Activated naive CD4-positive, alpha-beta T cell treated with anti-CD3 and anti-CD28 coated beads for 36 hours (primary cell): ENCODE results near the gene ZNF771. TPM values are rescaled to one million over a fixed set of nuclear protein-coding genes. Genes with fewer than 3 reads are reported as not detected.
"Not testable (repeated sequence)": the region's sequence is repeated elsewhere in the genome, so short reads cannot be mapped to it uniquely, and the experiment has no call there.

Experiments
- CTCF ChIA-PET: fragments of 350-600 bp; sonication (Branson Sonifier 250); formaldehyde crosslinking; loops from one replicate; lab custom pipeline; 2021; ENCODE audit warnings: antibody characterized with exemption; lab: Charles Lee
- DNase-seq: peaks from one replicate; pipeline ENCODE4 v3.0.0-alpha.2; 2020
- H3K27ac Mint-ChIP-seq: one replicate; pipeline ENCODE4 v1.8.0; 2021; ENCODE audit warnings: mild to moderate bottlenecking, mixed read lengths
- H3K27me3 Mint-ChIP-seq: one replicate; pipeline ENCODE4 v1.8.0; 2021; ENCODE audit warnings: low read depth, mixed read lengths
- H3K36me3 Mint-ChIP-seq: one replicate; pipeline ENCODE4 v1.8.0; 2021; ENCODE audit warnings: low read depth, mixed read lengths
- H3K4me1 Mint-ChIP-seq: one replicate; pipeline ENCODE4 v1.8.0; 2021; ENCODE audit warnings: low read depth, mixed read lengths
- H3K4me3 Mint-ChIP-seq: one replicate; pipeline ENCODE4 v1.8.0; 2021; ENCODE audit warnings: mild to moderate bottlenecking, moderate library complexity, mixed read lengths
- H3K9me3 Mint-ChIP-seq: one replicate; pipeline ENCODE4 v1.8.0; 2021; ENCODE audit warnings: mixed read lengths
- intact Hi-C: fragments of 100-400 bp; cut with micrococcal nuclease; formaldehyde crosslinking; loops from one replicate; pipeline ENCODE4 v1.15.1; 2023
- total RNA-seq, 2 experiments: library from RNA; stranded (reverse); gene quantifications; one replicate each; pipeline ENCODE4 v1.2.3, GENCODE V29; 2021

Gene ZNF771
- total RNA-seq, 2 experiments from 2014 or later: 3.4 to 4.7 TPM

DNA sequence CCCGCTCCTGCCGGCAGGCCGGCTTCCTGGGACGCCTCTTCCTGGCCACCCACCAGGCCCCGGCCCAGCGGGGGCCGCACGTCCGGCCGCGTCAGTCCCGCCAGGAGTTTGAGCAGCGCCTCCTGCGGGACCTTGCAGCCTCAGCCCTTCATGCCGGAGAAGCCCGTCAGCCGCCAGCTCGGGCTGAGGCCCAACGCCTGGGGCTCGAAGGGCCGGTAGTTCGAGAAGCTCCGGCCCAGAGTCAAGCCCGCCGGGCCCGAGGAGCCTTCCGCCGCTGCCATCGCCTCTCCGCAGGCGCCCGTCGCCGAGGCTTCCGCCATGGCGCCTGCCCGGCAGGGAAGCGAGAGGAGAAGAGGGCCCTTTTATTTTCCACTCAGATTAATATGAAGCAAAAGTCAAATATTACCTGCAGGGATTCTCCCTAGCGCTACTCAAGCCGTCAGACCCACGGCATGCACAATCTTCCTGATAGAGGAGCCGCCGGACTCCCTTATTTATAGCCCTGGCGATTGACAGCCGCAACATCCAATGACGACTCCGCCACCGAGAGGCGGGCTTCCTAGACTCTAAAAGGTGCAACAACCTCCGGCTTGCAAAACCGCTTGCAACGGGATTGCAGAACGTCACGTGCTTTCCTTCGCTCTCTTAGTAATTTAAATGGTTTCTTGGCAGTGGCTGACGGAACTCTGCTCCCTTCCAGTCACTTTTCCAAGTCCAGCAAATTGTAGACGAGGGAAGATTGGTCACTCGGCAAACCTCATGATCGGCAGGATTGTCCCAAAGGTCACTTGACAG, 38.2 kb downstream of the ZNF771 start, which contains the start of gene SEPHS2:
TSS of gene SEPHS2 (minus strand) at position 467 of the 795 bp plus-strand sequence. CDS start at position 320, 147 bp downstream.
- Mint-ChIP-seq H3K36me3 (peaks cover 31% of the 10 kb centered on the region), H3K27ac (peak within 1 kb of the TSS; percentile 93), H3K4me3 (peak within 1 kb of the TSS; percentile 87), H3K4me1 (peaks cover 39% of the 10 kb centered on the region), H3K9me3 (peaks cover 12% of the 10 kb centered on the region), H3K27me3 (no peaks in the 10 kb centered on the region)
- DNase-seq: peak; percentile 100
- intact Hi-C loops: loop anchor here (1.0 kb wide), 6 partner anchors 15 to 380 kb away; partner anchors contain the start of genes ALDOA and DCTPP1
- CTCF ChIA-PET: interaction anchor here (0.7 to 1.6 kb wide), 5 partner anchors 11 to 182 kb away, joined by 3 to 4 read pairs (median 3); no protein-coding TSS in a partner anchor

DNA sequence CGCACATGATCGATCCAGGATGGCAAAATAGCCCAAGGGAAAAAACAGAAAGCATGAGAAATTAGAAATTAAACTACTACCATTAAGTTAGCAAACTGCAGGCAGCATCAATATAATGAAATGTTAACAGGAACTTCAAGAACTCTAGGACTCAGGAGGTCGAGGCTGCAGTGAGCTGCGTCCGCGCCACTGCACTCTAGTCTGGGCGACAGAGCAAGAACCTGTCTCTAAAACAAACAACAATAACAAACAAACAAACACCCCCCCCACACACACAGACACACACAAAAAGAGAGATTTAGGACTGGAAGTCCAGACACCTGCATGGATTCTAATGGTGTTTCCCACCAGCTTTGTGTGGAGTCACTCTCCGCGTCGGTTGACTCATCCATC, 38.8 kb downstream of the ZNF771 start:
- Mint-ChIP-seq H3K36me3 (peaks cover 31% of the 10 kb centered on the region), H3K9me3 (peaks cover 12% of the 10 kb centered on the region), H3K27me3 (no peaks in the 10 kb centered on the region), H3K27ac (peak overlapping the region; percentile 93), H3K4me1 (peaks cover 43% of the 10 kb centered on the region), H3K4me3 (peak overlapping the region; percentile 87)
- CTCF ChIA-PET: interaction anchor here (0.7 to 1.4 kb wide), 4 partner anchors 30 to 181 kb away, joined by 3 to 4 read pairs (median 3); no protein-coding TSS in a partner anchor
- intact Hi-C loops: no loop called here
- no peak for DNase-seq

DNA sequence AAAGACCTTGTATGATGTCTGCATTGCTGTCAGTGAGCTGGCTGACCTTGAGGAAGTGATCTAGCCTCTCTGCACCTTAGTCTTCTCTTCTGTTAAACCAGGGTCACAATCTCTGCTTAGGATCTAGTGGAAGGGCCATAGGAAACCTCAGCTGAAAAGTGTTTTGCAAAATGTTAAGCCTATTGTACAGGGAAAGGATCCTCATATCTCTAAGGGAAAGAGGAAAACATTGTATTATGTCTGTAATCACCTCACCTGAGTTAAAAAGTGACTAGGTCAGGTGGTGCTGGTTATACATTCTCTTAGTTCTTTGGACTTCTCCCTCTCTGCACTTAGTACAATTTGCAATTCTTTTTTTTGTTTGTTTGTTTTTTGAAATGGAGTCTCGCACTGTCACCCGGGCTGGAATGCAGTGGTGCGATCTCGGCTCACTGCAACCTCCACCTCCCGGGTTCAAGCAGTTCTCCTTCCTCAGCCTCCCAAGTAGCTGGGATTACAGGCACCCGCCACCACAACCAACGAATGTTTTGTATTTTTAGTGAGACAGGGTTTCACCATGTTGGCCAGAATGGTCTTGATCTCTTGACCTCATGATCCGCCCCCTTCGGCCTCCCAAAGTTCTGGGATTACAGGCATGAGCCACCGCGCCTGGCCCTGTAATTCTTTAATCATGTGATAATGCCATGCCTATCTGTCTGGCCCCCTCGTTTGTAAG, 40.3 kb downstream of the ZNF771 start:
- Mint-ChIP-seq H3K9me3 (peaks cover 12% of the 10 kb centered on the region), H3K27ac (no peak overlapping the region), H3K27me3 (no peaks in the 10 kb centered on the region), H3K4me3 (no peak overlapping the region), H3K36me3 (peaks cover 28% of the 10 kb centered on the region), H3K4me1 (peaks cover 49% of the 10 kb centered on the region)
- no peak for DNase-seq
- intact Hi-C loops: no loop called here
- CTCF ChIA-PET: interaction anchor here (0.6 to 5.3 kb wide), 9 partner anchors 18 to 246 kb away, joined by 3 to 51 read pairs (median 6); partner anchors contain the start of genes DCTPP1, ITGAL and ZNF747

DNA sequence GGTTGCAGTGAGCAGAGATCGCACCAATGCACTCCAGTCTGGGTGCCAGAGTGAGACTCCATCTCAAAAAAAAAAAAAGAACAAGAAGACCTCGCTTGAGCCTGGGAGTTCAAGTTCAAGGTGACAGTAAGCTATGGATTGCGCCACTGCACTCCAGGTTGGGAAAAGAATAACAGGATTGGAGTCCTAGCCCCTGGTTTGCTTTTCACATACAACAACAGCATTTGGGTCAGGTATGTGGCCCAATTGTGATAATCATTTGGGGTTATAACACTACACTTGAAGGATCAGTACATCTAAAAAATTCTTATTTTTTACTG, 41.7 kb downstream of the ZNF771 start:
- intact Hi-C loops: loop anchor here (1.0 kb wide), 2 partner anchors 86 to 149 kb away; no protein-coding TSS in a partner anchor
- peaks cover 15% of the 10 kb centered on the region for H3K36me3 Mint-ChIP-seq
- CTCF ChIA-PET: interaction anchor here (0.6 to 5.3 kb wide), 32 partner anchors 9 to 245 kb away, joined by 3 to 51 read pairs (median 6); partner anchors contain the start of genes DCTPP1, ITGAL, ZNF747 and ZNF764
- H3K4me3 Mint-ChIP-seq: no peak overlapping the region
- no peaks in the 10 kb centered on the region for H3K27me3 Mint-ChIP-seq
- no peak overlapping the region for H3K27ac Mint-ChIP-seq
- peaks cover 6% of the 10 kb centered on the region for H3K9me3 Mint-ChIP-seq
- DNase-seq: no peak
- H3K4me1 Mint-ChIP-seq: peaks cover 44% of the 10 kb centered on the region

GRCh38 chr16:30452709-30453580, 45.5 kb downstream of the ZNF771 start:
- H3K4me1 Mint-ChIP-seq: peaks cover 48% of the 10 kb centered on the region
- H3K36me3 Mint-ChIP-seq, H3K27me3 Mint-ChIP-seq, H3K27ac Mint-ChIP-seq, H3K4me3 Mint-ChIP-seq, H3K9me3 Mint-ChIP-seq, DNase-seq, intact Hi-C loops: not testable (repeated sequence)
- CTCF ChIA-PET: interaction anchor here (1.4 to 1.9 kb wide), 2 partner anchors 82 to 105 kb away, joined by 3 to 4 read pairs; partner anchors contain the start of gene ZNF764

DNA sequence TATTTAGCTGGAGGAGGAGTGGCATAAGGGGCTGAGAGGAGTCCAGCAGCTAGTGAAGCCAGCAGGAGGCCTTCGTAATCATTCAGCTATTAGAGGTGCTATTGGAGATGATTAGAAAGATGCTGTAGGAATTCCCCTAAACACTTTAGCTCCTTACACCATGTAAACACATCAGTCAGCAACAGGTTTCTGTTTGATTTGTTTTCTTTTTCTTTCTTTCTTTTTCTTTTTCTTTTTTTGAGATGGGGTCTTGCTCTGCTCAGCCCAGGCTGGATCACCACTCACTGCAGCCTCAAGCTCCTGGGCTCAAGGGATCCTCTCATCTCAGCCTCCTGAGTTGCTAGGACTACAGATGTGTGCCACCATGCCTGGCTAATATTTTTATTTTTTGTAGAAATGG, 48.9 kb downstream of the ZNF771 start:
- H3K36me3 Mint-ChIP-seq: no peaks in the 10 kb centered on the region
- no peak overlapping the region for H3K4me3 Mint-ChIP-seq
- DNase-seq: no peak
- no peaks in the 10 kb centered on the region for H3K9me3 Mint-ChIP-seq
- H3K27me3 Mint-ChIP-seq: no peaks in the 10 kb centered on the region
- H3K4me1 Mint-ChIP-seq: peaks cover 53% of the 10 kb centered on the region
- H3K27ac Mint-ChIP-seq: peak overlapping the region; percentile 11
- CTCF ChIA-PET: interaction anchor here (0.7 to 2.3 kb wide), 11 partner anchors 11 to 156 kb away, joined by 3 to 11 read pairs (median 4); partner anchors contain the start of genes DCTPP1, ITGAL, SEPHS2 and ZNF747
- intact Hi-C loops: no loop called here

- Mint-ChIP-seq H3K27me3 (no peaks in the 10 kb centered on the region), H3K4me1 (peaks cover 51% of the 10 kb centered on the region), H3K36me3 (no peaks in the 10 kb centered on the region), H3K9me3 (no peaks in the 10 kb centered on the region), H3K4me3 (no peak overlapping the region), H3K27ac (peak overlapping the region; percentile 56)
- CTCF ChIA-PET: interaction anchor here (0.6 to 5.6 kb wide), 11 partner anchors 8 to 233 kb away, joined by 3 to 43 read pairs (median 4); partner anchors contain the start of genes DCTPP1, ITGAL, PRR14 and ZNF747
- intact Hi-C loops: no loop called here
- DNase-seq: no peak
Measured at GRCh38 chr16:30457256-30457655, 49.9 kb downstream of the ZNF771 start.

GRCh38 chr16:30457743-30458560, 50.5 kb downstream of the ZNF771 start:
- CTCF ChIA-PET: interaction anchor here (0.6 to 5.6 kb wide), 11 partner anchors 8 to 193 kb away, joined by 3 to 43 read pairs (median 4); partner anchors contain the start of genes DCTPP1, ITGAL, PRR14 and ZNF747
- H3K4me1 Mint-ChIP-seq: peaks cover 47% of the 10 kb centered on the region
- peak overlapping the region; percentile 92 for H3K27ac Mint-ChIP-seq
- intact Hi-C loops: loop anchor here (1.0 kb wide), 2 partner anchors 13 to 28 kb away; partner anchors contain the start of gene DCTPP1
- H3K4me3 Mint-ChIP-seq: peak overlapping the region; percentile 54
- H3K9me3 Mint-ChIP-seq: no peaks in the 10 kb centered on the region
- no peak for DNase-seq
- H3K36me3 Mint-ChIP-seq: no peaks in the 10 kb centered on the region
- no peaks in the 10 kb centered on the region for H3K27me3 Mint-ChIP-seq

- peak; percentile 95 for DNase-seq
- Mint-ChIP-seq H3K9me3 (no peaks in the 10 kb centered on the region), H3K4me3 (peak overlapping the region; percentile 54), H3K27me3 (no peaks in the 10 kb centered on the region), H3K4me1 (peaks cover 46% of the 10 kb centered on the region), H3K27ac (peak overlapping the region; percentile 92), H3K36me3 (no peaks in the 10 kb centered on the region)
- intact Hi-C loops: loop anchor here (1.0 kb wide), 2 partner anchors 13 to 28 kb away; partner anchors contain the start of gene DCTPP1
- CTCF ChIA-PET: interaction anchor here (0.6 to 5.6 kb wide), 9 partner anchors 9 to 284 kb away, joined by 3 to 43 read pairs (median 3); partner anchors contain the start of genes DCTPP1, ITGAL, PRR14 and ZNF747
Measured at GRCh38 chr16:30458561-30459394, 51.4 kb downstream of the ZNF771 start.

- H3K27me3 Mint-ChIP-seq: no peaks in the 10 kb centered on the region
- no peak for DNase-seq
- H3K36me3 Mint-ChIP-seq: no peaks in the 10 kb centered on the region
- H3K9me3 Mint-ChIP-seq: no peaks in the 10 kb centered on the region
- intact Hi-C loops: no loop called here
- CTCF ChIA-PET: interaction anchor here (0.6 to 5.6 kb wide), 5 partner anchors 9 to 76 kb away, joined by 3 to 43 read pairs (median 9); partner anchors contain the start of genes DCTPP1 and ZNF747
- no peak overlapping the region for H3K4me3 Mint-ChIP-seq
- H3K4me1 Mint-ChIP-seq: peaks cover 41% of the 10 kb centered on the region
- peak overlapping the region; percentile 92 for H3K27ac Mint-ChIP-seq
Measured at GRCh38 chr16:30459456-30459855, 52.0 kb downstream of the ZNF771 start.
